HPDE6-E6E7 (cell line): ENCODE data around the gene ZNF430.
"Not testable (repeated sequence)": the region's sequence is repeated elsewhere in the genome, so short reads cannot be mapped to it uniquely, and the experiment has no call there.

Experiments
- DNase-seq: peaks from one replicate; pipeline ENCODE4 v3.0.0; 2011; ENCODE audit warnings: missing footprints; ENCODE audit errors: extremely low spot score

ZNF430 gene

GRCh38 chr19:21020298-21021227 lies at the start of gene ZNF430:
Gene ZNF430, plus strand, starts transcription at chr19:21020657. Its CDS starts 144 bp downstream, at chr19:21020801.
- peak; percentile 85 for DNase-seq

GRCh38 chr19:20992788-20993187 lies 27.7 kb upstream of the ZNF430 start:
- not testable (repeated sequence) for DNase-seq

GRCh38 chr19:20999731-21000352 lies 20.6 kb upstream of the ZNF430 start:
- DNase-seq = peak; percentile 98

- not testable (repeated sequence) for DNase-seq
Measured at GRCh38 chr19:21021238-21021637, 781 bp downstream of the ZNF430 start.

GRCh38 chr19:21022996-21023395 lies 2.5 kb downstream of the ZNF430 start:
- DNase-seq = no peak

GRCh38 chr19:21023901-21024300 lies 3.4 kb downstream of the ZNF430 start:
- DNase-seq = no peak

- DNase-seq = no peak
Measured at GRCh38 chr19:21028969-21029268, 8.5 kb downstream of the ZNF430 start.

- no peak for DNase-seq
Measured at GRCh38 chr19:21045028-21045427, 24.6 kb downstream of the ZNF430 start.

GRCh38 chr19:21046489-21046888 lies 26.0 kb downstream of the ZNF430 start:
- no peak for DNase-seq

- no peak for DNase-seq
Measured at GRCh38 chr19:21047716-21048115, 27.3 kb downstream of the ZNF430 start.

- DNase-seq = no peak
Measured at GRCh38 chr19:21052902-21053301, 32.4 kb downstream of the ZNF430 start.

- no peak for DNase-seq
Measured at GRCh38 chr19:21065336-21065735, 44.9 kb downstream of the ZNF430 start.

GRCh38 chr19:21082011-21082975 lies 61.8 kb downstream of the ZNF430 start, which contains the start of gene ZNF714:
Gene ZNF714, plus strand, starts transcription at chr19:21082203. Its CDS starts 16,066 bp downstream, at chr19:21098269.
- DNase-seq = peak; percentile 87

- no peak for DNase-seq
Measured at GRCh38 chr19:21084343-21084742, 63.9 kb downstream of the ZNF430 start.

GRCh38 chr19:21087871-21088270 lies 67.4 kb downstream of the ZNF430 start:
- no peak for DNase-seq

- no peak for DNase-seq
Measured at GRCh38 chr19:21092109-21092508, 71.7 kb downstream of the ZNF430 start.

- DNase-seq = no peak
Measured at GRCh38 chr19:21094347-21095025, 74.0 kb downstream of the ZNF430 start.

- no peak for DNase-seq
Measured at GRCh38 chr19:21098291-21098690, 77.8 kb downstream of the ZNF430 start.

- no peak for DNase-seq
Measured at GRCh38 chr19:21101521-21102242, 81.2 kb downstream of the ZNF430 start.

GRCh38 chr19:21109116-21109515 lies 88.7 kb downstream of the ZNF430 start:
- DNase-seq = no peak
